HG03135 (cell line): Measurements from ENCODE around the gene CLIP2.
"Not testable (repeated sequence)": the region's sequence is repeated elsewhere in the genome, so short reads cannot be mapped to it uniquely, and the experiment has no call there.

Experiments used
- ATAC-seq: cut with Tn5 transposase; IDR thresholded peaks from one replicate; pipeline ENCODE4 v1.9.1; 2021; ENCODE audit warnings: mild to moderate bottlenecking, moderate library complexity; ENCODE audit not compliant: unreplicated experiment

CLIP2 gene

DNA sequence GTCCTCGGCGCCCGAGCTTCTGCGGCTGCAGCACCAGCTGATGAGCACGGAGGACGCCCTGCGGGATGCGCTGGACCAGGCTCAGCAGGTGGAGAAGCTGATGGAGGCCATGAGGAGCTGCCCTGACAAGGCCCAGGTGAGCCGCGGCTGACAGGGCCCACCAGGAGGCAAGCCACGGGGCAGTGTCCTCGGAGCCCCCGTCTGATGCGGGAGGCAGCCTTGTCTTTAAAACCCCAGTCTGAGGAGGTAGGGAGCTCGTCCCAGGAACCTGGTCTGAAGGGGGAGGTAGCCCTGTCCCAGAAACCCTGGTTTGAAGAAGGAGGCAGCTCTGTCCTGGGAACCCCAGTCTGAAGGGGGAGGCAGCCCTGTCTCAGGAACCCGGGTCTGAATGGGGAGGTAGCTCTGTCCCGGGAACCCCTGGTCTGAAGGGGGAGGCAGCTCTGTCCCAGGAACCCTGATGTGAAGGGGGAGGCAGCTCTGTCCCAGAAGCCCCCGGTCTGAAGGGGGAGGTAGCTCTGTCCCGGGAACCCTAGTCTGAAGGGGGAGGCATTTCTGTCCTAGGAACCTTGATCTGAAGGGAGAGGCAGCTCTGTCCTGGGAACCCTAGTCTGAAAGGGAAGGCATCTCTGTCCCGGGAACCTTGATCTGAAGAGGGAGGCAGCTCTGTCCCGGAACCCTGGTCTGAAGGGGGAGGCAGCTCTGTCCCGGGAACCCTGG lies 111.4 kb downstream of the CLIP2 start:
- ATAC-seq = no peak

- no peak for ATAC-seq
Observed at GRCh38 chr7:74401137-74401859, 112.1 kb downstream of the CLIP2 start.

- not testable (repeated sequence) for ATAC-seq
Observed at GRCh38 chr7:74402668-74403067, 113.5 kb downstream of the CLIP2 start.

DNA sequence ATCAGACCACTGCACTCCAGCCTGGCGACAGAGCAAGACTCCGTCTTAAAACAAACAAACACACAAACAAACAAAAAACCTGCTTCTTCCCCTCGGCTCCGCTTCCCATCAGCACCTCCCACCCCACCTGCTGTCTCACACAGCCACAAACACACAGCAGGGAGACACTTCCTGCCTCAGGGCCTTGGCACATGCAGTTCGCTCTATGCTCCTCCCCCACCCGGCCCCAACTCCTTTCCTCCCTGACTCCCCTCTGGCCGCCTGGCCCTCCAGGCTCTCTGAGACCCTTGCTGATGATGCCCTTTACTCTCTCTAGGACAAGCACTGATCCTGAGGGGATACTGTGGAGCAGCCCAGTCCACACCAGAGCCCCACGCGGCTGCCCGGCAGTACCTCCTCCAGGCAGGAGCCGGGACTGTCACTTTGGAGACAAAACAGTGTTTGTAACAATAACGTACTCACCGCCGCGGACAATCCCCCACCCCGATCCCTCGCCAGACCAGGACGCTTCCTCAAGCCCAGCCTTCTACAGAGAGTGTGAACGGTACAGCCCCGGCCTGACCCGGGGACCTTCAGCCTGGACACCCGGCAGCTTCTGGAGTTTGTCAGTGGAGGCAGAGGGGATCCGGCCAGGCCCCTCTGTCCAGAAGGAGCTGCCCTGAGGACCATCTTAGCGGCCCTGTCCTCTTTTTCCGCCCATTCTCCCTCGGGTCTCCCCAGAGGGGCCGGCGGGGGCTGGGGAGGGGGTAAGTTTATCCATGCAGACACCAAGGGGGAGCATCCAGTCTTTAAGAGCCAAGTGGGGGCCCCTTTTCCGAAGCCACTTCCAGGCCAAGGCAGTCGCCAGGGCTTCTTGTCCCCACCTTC lies 114.5 kb downstream of the CLIP2 start:
- no peak for ATAC-seq

DNA sequence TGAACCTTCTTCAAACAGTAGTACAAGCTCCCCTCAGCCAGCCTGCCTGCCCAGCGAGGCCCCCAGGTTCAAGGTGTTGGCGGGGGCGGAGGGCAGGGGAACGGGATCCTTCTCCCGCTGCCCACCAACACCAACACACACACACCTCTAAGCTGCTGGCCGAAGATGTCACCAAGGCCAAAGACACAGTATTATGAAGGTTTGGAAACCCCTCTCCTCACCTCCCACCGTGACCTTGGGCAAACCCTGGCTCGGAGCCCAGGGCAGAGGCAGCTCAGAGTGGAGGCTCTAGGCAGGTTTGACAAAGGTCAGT lies 115.1 kb downstream of the CLIP2 start:
- ATAC-seq = no peak

DNA sequence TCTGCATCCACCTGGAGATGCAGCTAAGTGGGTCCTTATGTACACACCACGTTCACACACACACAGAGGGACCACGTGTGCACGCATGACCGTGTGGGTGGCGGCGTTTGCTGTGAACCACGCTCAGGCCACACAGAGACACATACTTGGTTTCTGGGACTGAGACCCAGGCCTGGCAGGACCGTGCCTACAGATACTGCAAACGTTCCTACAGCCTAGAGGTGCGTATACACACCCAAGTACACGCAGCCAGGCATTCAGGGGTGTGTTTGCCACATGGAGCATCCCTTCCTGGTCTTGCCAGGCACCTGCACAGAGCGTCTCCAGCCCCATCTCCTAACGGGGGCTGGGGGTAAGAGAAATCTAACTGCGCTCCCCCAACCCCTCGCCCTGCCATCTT lies 115.5 kb downstream of the CLIP2 start:
- ATAC-seq = no peak

- no peak for ATAC-seq
Observed at GRCh38 chr7:74405191-74405898, 116.1 kb downstream of the CLIP2 start.

- no peak for ATAC-seq
Observed at GRCh38 chr7:74405899-74406512, 116.8 kb downstream of the CLIP2 start.

- ATAC-seq = no peak
Observed at GRCh38 chr7:74407958-74408357, 118.8 kb downstream of the CLIP2 start.

- ATAC-seq = no peak
Observed at GRCh38 chr7:74409571-74409970, 120.4 kb downstream of the CLIP2 start.

DNA sequence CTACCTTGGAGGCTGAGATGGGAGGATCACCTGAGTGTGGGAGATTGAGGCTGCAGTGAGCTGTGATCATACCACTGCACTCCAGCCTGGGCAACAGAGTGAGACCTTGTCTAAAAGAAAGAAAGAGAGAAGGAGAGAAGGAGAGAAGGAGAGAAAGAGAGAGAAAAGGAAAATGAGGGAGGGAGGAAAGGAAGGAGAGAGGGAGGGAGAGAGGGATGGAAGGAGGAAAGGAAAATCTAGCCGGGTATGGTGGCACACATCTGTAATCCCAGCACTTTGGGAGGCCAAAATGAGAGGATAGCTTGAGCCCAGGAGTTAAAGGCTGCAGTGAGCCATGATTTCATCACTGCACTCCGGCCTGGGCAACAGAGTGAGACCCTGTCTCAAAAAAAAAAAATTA lies 121.6 kb downstream of the CLIP2 start:
- no peak for ATAC-seq

GRCh38 chr7:74411571-74411970 lies 122.4 kb downstream of the CLIP2 start:
- ATAC-seq = not testable (repeated sequence)

DNA sequence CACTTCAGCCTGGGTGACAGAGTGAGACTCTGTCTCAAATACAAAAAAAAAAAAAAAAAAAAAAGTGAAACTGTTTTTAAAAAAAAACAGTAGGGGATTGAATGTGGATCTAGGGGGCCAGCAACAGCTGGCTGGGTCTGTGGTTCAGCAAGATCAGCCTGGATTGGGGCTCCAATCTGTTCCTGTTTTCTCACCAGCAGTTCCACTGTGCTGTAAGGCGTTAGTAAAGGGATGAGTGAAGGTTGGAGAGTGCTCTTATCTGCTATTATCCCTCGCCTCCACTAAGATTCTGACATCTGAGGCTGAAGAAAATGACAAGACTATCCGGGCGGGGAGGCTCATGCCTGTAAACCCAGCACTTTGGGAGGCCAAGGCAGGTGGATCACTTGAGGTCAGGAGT lies 122.8 kb downstream of the CLIP2 start:
- no peak for ATAC-seq

GRCh38 chr7:74412603-74413002 lies 123.4 kb downstream of the CLIP2 start:
- no peak for ATAC-seq

DNA sequence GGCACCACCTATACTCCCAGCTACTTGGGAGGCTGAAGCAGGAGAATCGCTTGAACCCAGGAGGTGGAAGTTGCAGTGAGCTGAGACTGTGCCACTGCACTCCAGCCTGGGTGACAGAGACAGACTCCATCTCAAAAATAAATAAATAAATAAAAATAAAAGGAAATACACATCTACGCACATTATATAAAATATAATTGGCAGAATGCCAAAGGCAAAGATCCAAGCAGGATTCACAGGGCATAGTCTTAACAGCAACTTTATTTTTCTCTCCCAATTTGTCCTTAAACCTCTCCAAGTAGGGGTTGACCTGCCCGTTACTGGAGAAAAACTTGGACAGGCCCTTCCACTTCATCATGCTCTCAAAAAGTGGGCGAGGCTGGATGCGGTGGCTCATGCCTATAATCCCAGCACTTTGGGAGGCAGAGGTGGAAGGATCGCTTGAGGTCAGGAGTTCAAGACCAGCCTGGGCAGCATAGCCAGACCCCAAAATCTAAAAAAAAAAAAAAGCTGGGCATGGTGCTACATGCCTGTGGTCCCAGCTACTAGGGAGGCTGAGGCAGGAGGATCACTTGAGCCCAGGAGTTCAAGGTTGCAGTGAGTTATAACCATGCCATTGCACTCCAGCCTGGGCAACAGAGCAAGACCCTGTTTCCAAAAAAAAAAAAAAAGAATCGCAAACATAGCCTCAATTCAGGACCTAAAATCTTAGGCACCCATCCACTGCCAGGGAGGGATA lies 125.6 kb downstream of the CLIP2 start:
- not testable (repeated sequence) for ATAC-seq

DNA sequence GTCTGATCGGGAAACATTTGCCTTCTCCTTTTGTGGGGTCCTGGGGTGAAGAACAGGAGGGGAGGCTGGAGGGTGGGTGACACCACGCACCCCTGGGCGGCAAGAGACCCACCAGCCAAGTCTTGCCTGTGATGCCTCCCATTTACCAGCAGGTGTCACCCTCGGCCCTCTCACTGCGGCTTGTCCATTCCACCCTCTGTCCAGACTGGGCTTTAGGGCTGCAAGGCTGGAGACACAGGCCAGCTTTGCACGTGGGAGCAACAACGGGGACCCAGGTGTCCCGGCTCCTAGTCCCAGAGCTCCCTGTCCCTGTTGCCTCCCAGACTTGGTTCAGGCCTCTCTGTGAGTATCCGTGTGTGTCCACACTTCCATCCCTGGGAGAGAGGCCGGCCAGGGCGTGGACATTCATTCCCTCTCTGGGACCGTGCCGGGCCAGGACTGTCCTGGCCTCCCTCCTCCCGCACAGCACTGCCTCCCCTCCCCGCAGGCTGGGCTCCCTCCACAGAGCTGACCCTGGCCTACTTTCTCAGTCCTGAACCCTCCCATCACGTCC lies 128.3 kb downstream of the CLIP2 start:
- ATAC-seq = no peak

DNA sequence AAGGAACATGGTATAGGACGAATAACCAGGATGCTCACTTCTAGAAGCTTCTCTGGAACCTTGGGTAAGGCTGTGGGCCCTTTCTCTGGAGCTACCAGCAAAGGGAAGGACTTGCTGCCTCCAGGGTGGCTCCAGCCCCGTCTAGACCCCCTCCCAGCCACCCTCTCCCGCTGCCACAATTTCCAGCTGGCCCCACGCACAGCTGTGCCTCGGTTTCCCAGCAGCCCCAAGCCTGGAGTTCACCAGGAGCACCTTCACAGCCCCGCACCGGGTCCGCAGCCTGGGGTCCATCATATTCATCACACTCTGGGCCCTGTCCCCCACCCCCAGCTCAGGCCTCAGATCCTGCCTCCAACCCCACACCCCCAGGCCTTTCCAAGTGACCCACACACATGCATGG lies 128.9 kb downstream of the CLIP2 start:
- ATAC-seq = no peak

DNA sequence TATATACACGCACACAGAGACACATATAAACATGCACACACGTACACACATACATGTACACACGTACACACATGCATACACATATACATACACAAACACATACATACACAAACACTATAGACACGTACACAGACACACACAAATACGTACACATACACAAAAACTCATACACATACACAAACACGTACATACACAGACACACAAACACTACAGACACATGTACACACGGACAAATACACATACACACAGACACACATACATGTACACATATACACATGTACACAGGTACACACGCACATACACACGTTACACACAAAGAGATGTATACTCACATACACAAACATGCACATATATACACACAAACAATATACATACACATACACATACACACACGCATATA lies 129.3 kb downstream of the CLIP2 start:
- no peak for ATAC-seq

- not testable (repeated sequence) for ATAC-seq
Observed at GRCh38 chr7:74419232-74419631, 130.0 kb downstream of the CLIP2 start.

DNA sequence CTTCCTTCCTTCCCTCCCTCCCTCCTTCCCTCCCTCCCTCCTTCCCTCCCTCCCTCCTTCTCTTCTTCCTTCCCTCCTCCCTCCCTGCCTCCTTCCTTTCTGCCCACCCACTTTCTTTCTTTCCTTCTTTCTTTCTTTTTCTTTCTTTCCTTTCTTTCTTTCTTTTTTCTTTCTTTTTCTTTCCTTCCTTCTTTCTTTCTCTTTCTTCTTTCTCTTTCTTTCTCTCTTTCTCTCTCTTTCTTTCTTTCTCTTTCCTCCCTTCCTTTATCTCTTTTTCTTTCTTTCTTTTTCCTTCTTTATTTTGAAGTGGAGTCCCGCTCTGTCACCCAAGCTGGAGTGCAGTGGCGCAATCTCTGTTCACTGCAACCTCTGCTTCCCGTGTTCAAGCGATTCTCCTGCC lies 130.8 kb downstream of the CLIP2 start:
- ATAC-seq = no peak
